GM13976 (cell line): ENCODE results near the gene PLP1.

Experiments
- DNase-seq: peaks from one replicate; pipeline ENCODE4 v3.0.0; 2012; ENCODE audit warnings: low spot score
- CTCF ChIP-seq: IDR thresholded peaks from 2 replicates; pipeline ENCODE4 v1.5.1; 2012; ENCODE audit warnings: borderline replicate concordance, mild to moderate bottlenecking; ENCODE audit not compliant: insufficient read depth; ENCODE audit errors: extremely low read depth, missing control alignments, control extremely low read depth
- in situ Hi-C: fragments of 300-500 bp; cut with MboI; formaldehyde crosslinking; loops from one replicate; pipeline ENCODE4 v1.12.0; 2022; ENCODE audit warnings: low sequenced_read_pairs, mixed read lengths, inconsistent platforms; ENCODE audit not compliant: unreplicated experiment

The PLP1 gene

GRCh38 chrX:103839404-103839803 is 62.8 kb downstream of the PLP1 start:
- TF ChIP-seq CTCF = no peak
- no peak for DNase-seq
- in situ Hi-C loops = loop anchor here (25.0 kb wide), 1 partner anchor 273 kb away; the partner anchor contains the start of gene ZCCHC18
